NAMALWA (cell line): ENCODE measurements around the gene FGF5.
A peak's percentile ranks its signal among the peaks of the same experiment; 100 is the strongest.
"Not testable (repeated sequence)": the region's sequence is repeated elsewhere in the genome, so short reads cannot be mapped to it uniquely, and the experiment has no call there.

Experiments
- DNase-seq: peaks from one replicate; pipeline ENCODE4 v3.0.0-alpha.2; 2015; ENCODE audit warnings: low spot score

FGF5 gene

GRCh38 chr4:80295826-80296225 is 29.4 kb downstream of the FGF5 start:
- DNase-seq: no peak

- DNase-seq: no peak
Observed at GRCh38 chr4:80301884-80302283, 35.4 kb downstream of the FGF5 start.

- no peak for DNase-seq
Observed at GRCh38 chr4:80302616-80303223, 36.3 kb downstream of the FGF5 start.

- DNase-seq: no peak
Observed at GRCh38 chr4:80305466-80305865, 39.0 kb downstream of the FGF5 start.

GRCh38 chr4:80306260-80306659 is 39.8 kb downstream of the FGF5 start:
- no peak for DNase-seq

- DNase-seq: no peak
Observed at GRCh38 chr4:80307183-80307735, 40.8 kb downstream of the FGF5 start.

GRCh38 chr4:80307774-80308465 is 41.5 kb downstream of the FGF5 start:
- DNase-seq: no peak

GRCh38 chr4:80308466-80308822 is 42.0 kb downstream of the FGF5 start:
- DNase-seq: no peak

- no peak for DNase-seq
Observed at GRCh38 chr4:80309294-80310004, 43.0 kb downstream of the FGF5 start.

GRCh38 chr4:80311130-80311529 is 44.7 kb downstream of the FGF5 start:
- no peak for DNase-seq

GRCh38 chr4:80312124-80312523 is 45.7 kb downstream of the FGF5 start:
- DNase-seq: no peak

- DNase-seq: no peak
Observed at GRCh38 chr4:80313627-80314026, 47.2 kb downstream of the FGF5 start.

GRCh38 chr4:80315848-80316247 is 49.4 kb downstream of the FGF5 start:
- DNase-seq: not testable (repeated sequence)

GRCh38 chr4:80321341-80321740 is 54.9 kb downstream of the FGF5 start:
- DNase-seq: no peak

- DNase-seq: no peak
Observed at GRCh38 chr4:80321776-80322175, 55.3 kb downstream of the FGF5 start.

- DNase-seq: peak; percentile 12
Observed at GRCh38 chr4:80322716-80323115, 56.3 kb downstream of the FGF5 start.

GRCh38 chr4:80324171-80324570 is 57.7 kb downstream of the FGF5 start:
- DNase-seq: no peak

GRCh38 chr4:80331693-80332092 is 65.2 kb downstream of the FGF5 start:
- DNase-seq: no peak

GRCh38 chr4:80333121-80333520 is 66.7 kb downstream of the FGF5 start:
- DNase-seq: no peak

- no peak for DNase-seq
Observed at GRCh38 chr4:80334568-80334967, 68.1 kb downstream of the FGF5 start.

- no peak for DNase-seq
Observed at GRCh38 chr4:80335226-80335553, 68.7 kb downstream of the FGF5 start.

- no peak for DNase-seq
Observed at GRCh38 chr4:80335554-80336358, 69.3 kb downstream of the FGF5 start, which contains the start of gene CFAP299. Gene CFAP299 (plus strand): TSS chr4:80335730.
